Endothelial cell (in vitro differentiated cells): Measurements from ENCODE around the gene CCDC152. TPM values are rescaled to one million over a fixed set of nuclear protein-coding genes. Genes with fewer than 3 reads are reported as not detected.
A peak's percentile ranks its signal among the peaks of the same experiment; 100 is the strongest.
"Not testable (repeated sequence)": the region's sequence is repeated elsewhere in the genome, so short reads cannot be mapped to it uniquely, and the experiment has no call there.

Experiments
- DNase-seq: peaks from one replicate; pipeline ENCODE4 v3.0.0; 2021; ENCODE audit warnings: low spot score
- H3K27ac Mint-ChIP-seq: one replicate; pipeline ENCODE4 v1.8.0; 2021; ENCODE audit warnings: mixed read lengths, inconsistent platforms; ENCODE audit not compliant: unreplicated experiment
- H3K27me3 Mint-ChIP-seq: one replicate; pipeline ENCODE4 v1.8.0; 2021; ENCODE audit warnings: mild to moderate bottlenecking, moderate library complexity, mixed read lengths, inconsistent platforms; ENCODE audit not compliant: unreplicated experiment
- H3K36me3 Mint-ChIP-seq: one replicate; pipeline ENCODE4 v1.8.0; 2021; ENCODE audit warnings: mild to moderate bottlenecking, low read depth, mixed read lengths, inconsistent platforms; ENCODE audit not compliant: unreplicated experiment
- H3K4me1 Mint-ChIP-seq: one replicate; pipeline ENCODE4 v1.8.0; 2021; ENCODE audit warnings: mild to moderate bottlenecking, mixed read lengths, inconsistent platforms; ENCODE audit not compliant: unreplicated experiment
- H3K4me3 Mint-ChIP-seq: one replicate; pipeline ENCODE4 v1.8.0; 2021; ENCODE audit warnings: mild to moderate bottlenecking, mixed read lengths, inconsistent platforms; ENCODE audit not compliant: unreplicated experiment
- H3K9me3 Mint-ChIP-seq: one replicate; pipeline ENCODE4 v1.8.0; 2021; ENCODE audit warnings: mixed read lengths, inconsistent platforms; ENCODE audit not compliant: unreplicated experiment
- CTCF ChIP-seq: fragments of 200-600 bp; sonication (generic); IDR thresholded peaks from one replicate; pipeline ENCODE4 v1.5.0; 2021; ENCODE audit warnings: antibody characterized with exemption; ENCODE audit not compliant: unreplicated experiment
- total RNA-seq: library from RNA; stranded (reverse); fragmentation: NEBNext Ultra II Directional; extraction: Animal tissue kit (Norgen Biotek cat#: 25700); gene quantifications from one replicate; pipeline ENCODE4 v1.2.1, GENCODE V29; 2021; ENCODE audit not compliant: unreplicated experiment

Gene CCDC152
- total RNA-seq, 1 donor from 2014 or later = 2.8 TPM

- H3K27me3 Mint-ChIP-seq = no peaks in the 10 kb centered on the region
- no peaks in the 10 kb centered on the region for H3K4me1 Mint-ChIP-seq
- no peaks in the 10 kb centered on the region for H3K36me3 Mint-ChIP-seq
- TF ChIP-seq CTCF = no peak
- no peak overlapping the region for H3K4me3 Mint-ChIP-seq
- H3K27ac Mint-ChIP-seq = no peak overlapping the region
- no peaks in the 10 kb centered on the region for H3K9me3 Mint-ChIP-seq
- DNase-seq = no peak
Observed at GRCh38 chr5:42721484-42721883, 35.1 kb upstream of the CCDC152 start.

GRCh38 chr5:42734531-42735058, 22.0 kb upstream of the CCDC152 start:
- DNase-seq, H3K36me3 Mint-ChIP-seq, H3K4me1 Mint-ChIP-seq, H3K4me3 Mint-ChIP-seq, H3K9me3 Mint-ChIP-seq, H3K27ac Mint-ChIP-seq, H3K27me3 Mint-ChIP-seq: not testable (repeated sequence)

- Mint-ChIP-seq H3K9me3 (no peaks in the 10 kb centered on the region), H3K4me1 (no peaks in the 10 kb centered on the region), H3K27ac (no peak overlapping the region), H3K27me3 (no peaks in the 10 kb centered on the region), H3K4me3 (no peak overlapping the region), H3K36me3 (no peaks in the 10 kb centered on the region)
- TF ChIP-seq CTCF = no peak
- DNase-seq = no peak
Observed at GRCh38 chr5:42740920-42741319, 15.7 kb upstream of the CCDC152 start.

GRCh38 chr5:42745426-42745825, 11.2 kb upstream of the CCDC152 start:
- Mint-ChIP-seq H3K4me1 (no peaks in the 10 kb centered on the region), H3K27me3 (no peaks in the 10 kb centered on the region), H3K4me3 (no peak overlapping the region), H3K27ac (no peak overlapping the region), H3K36me3 (no peaks in the 10 kb centered on the region), H3K9me3 (no peaks in the 10 kb centered on the region)
- TF ChIP-seq CTCF = peak; percentile 80
- peak; percentile 51 for DNase-seq

- no peak overlapping the region for H3K27ac Mint-ChIP-seq
- no peak for DNase-seq
- H3K9me3 Mint-ChIP-seq = no peaks in the 10 kb centered on the region
- H3K4me3 Mint-ChIP-seq = no peak overlapping the region
- H3K27me3 Mint-ChIP-seq = no peaks in the 10 kb centered on the region
- H3K36me3 Mint-ChIP-seq = no peaks in the 10 kb centered on the region
- no peaks in the 10 kb centered on the region for H3K4me1 Mint-ChIP-seq
- no peak for TF ChIP-seq CTCF
Observed at GRCh38 chr5:42745856-42746255, 10.8 kb upstream of the CCDC152 start.
